HepG2 (cell line): Measurements from ENCODE around the gene SGSH. TPM values are rescaled to one million over a fixed set of nuclear protein-coding genes. Genes with fewer than 3 reads are reported as not detected.

Experiments
- BORCS8-MEF2B ChIP-seq: sonication (generic); formaldehyde crosslinking; IDR thresholded peaks from 2 replicates; pipeline ENCODE4 v1.8.0; 2022; ENCODE audit warnings: mild to moderate bottlenecking, missing genetic modification reagents
- FLYWCH1 ChIP-seq: sonication (generic); formaldehyde crosslinking; IDR thresholded peaks from 2 replicates; pipeline ENCODE4 v1.8.1; 2023; ENCODE audit warnings: mild to moderate bottlenecking, missing genetic modification reagents
- HMGA1 ChIP-seq: sonication (generic); formaldehyde crosslinking; conservative IDR thresholded peaks from 2 replicates; pipeline ENCODE4 v1.4.0; 2020; ENCODE audit warnings: missing genetic modification reagents
- KMT2A ChIP-seq: sonication (generic); formaldehyde crosslinking; IDR thresholded peaks from 2 replicates; pipeline ENCODE4 v1.4.0; 2020; ENCODE audit warnings: missing genetic modification reagents
- MEF2D ChIP-seq: sonication (generic); formaldehyde crosslinking; IDR thresholded peaks from 2 replicates; pipeline ENCODE4 v1.5.1; 2020; ENCODE audit warnings: mild to moderate bottlenecking, missing genetic modification reagents
- MEIS1 ChIP-seq: sonication (generic); formaldehyde crosslinking; IDR thresholded peaks from 2 replicates; pipeline ENCODE4 v1.9.0; 2021; ENCODE audit warnings: mild to moderate bottlenecking, missing genetic modification reagents, moderate library complexity, borderline replicate concordance
- MIXL1 ChIP-seq: IDR thresholded peaks from 2 replicates; pipeline ENCODE4 v1.6.1; 2016
- NBN ChIP-seq: fragments of 450-650 bp; conservative IDR thresholded peaks from 2 replicates; pipeline ENCODE4 v1.6.1; 2017
- SPEN ChIP-seq: sonication (generic); formaldehyde crosslinking; IDR thresholded peaks from 2 replicates; pipeline ENCODE4 v1.5.1; 2020; ENCODE audit warnings: low read depth, mild to moderate bottlenecking, missing genetic modification reagents
- TBX2 ChIP-seq: sonication (generic); formaldehyde crosslinking; IDR thresholded peaks from 2 replicates; pipeline ENCODE4 v1.5.0; 2020; ENCODE audit warnings: missing genetic modification reagents, mild to moderate bottlenecking, borderline replicate concordance
- ZBTB3 ChIP-seq: sonication (generic); formaldehyde crosslinking; IDR thresholded peaks from 2 replicates; pipeline ENCODE4 v1.4.0; 2020; ENCODE audit warnings: low read depth, mild to moderate bottlenecking, moderate library complexity, missing genetic modification reagents, borderline replicate concordance
- ZNF235 ChIP-seq: sonication (generic); formaldehyde crosslinking; IDR thresholded peaks from 2 replicates; pipeline ENCODE4 v1.8.1; 2023; ENCODE audit warnings: mild to moderate bottlenecking, missing genetic modification reagents, borderline replicate concordance
- ZNF616 ChIP-seq: sonication (generic); formaldehyde crosslinking; IDR thresholded peaks from 2 replicates; pipeline ENCODE4 v1.5.0; 2020; ENCODE audit warnings: low read depth, mild to moderate bottlenecking, missing genetic modification reagents
- ZNF816 ChIP-seq: sonication (generic); formaldehyde crosslinking; IDR thresholded peaks from 2 replicates; pipeline ENCODE4 v1.8.0; 2022; ENCODE audit warnings: missing genetic modification reagents, mild to moderate bottlenecking, borderline replicate concordance
- ZNF841 ChIP-seq: sonication (generic); formaldehyde crosslinking; IDR thresholded peaks from 2 replicates; pipeline ENCODE4 v1.8.1; 2023; ENCODE audit warnings: missing genetic modification reagents, borderline replicate concordance
- ZSCAN25 ChIP-seq: sonication (generic); formaldehyde crosslinking; IDR thresholded peaks from 2 replicates; pipeline ENCODE4 v1.8.0; 2022; ENCODE audit warnings: mild to moderate bottlenecking, missing genetic modification reagents
- polyA plus RNA-seq, 8 experiments: library from polyadenylated mRNA; depleted of rRNA in 3 of 8; stranded (reverse) in 7 of 8; unstranded in 1 of 8; fragments of >200 nt; fragmentation: Illumina TruSeq in 4 of 8; extraction: Trizol in 4 of 8; gene quantifications; 2 replicates each; pipeline versions ENCODE4 v1.2.1 to v1.2.3, GENCODE V29; 2011 to 2016; ENCODE audit warnings: low read depth in 4 of 8, missing spikeins in 1 of 8, mixed read lengths in 1 of 8; ENCODE audit not compliant: insufficient read depth in 1 of 8
- total RNA-seq, 5 experiments: library from RNA; depleted of rRNA; stranded (reverse); fragments of >200 nt; fragmentation: Illumina TruSeq; extraction: Trizol; gene quantifications; 2 replicates each; pipeline ENCODE4 v1.2.3, GENCODE V29; 2016; ENCODE audit warnings: low read depth in 1 of 5
- TF ChIP-seq, protein P1 (sequence below): sonication (generic); formaldehyde crosslinking; conservative IDR thresholded peaks from 2 replicates; pipeline ENCODE4 v1.5.0; 2020; ENCODE audit warnings: missing genetic modification reagents
- TF ChIP-seq, protein P2 (sequence below): sonication (generic); formaldehyde crosslinking; IDR thresholded peaks from 2 replicates; pipeline ENCODE4 v1.5.1; 2020; ENCODE audit warnings: mild to moderate bottlenecking, missing genetic modification reagents, borderline replicate concordance
- TF ChIP-seq, protein P3 (sequence below): sonication (generic); formaldehyde crosslinking; IDR thresholded peaks from 2 replicates; pipeline ENCODE4 v1.4.0; 2020; ENCODE audit warnings: missing genetic modification reagents
- TF ChIP-seq, protein P4 (sequence below): sonication (generic); formaldehyde crosslinking; IDR thresholded peaks from 2 replicates; pipeline ENCODE4 v1.5.0; 2020; ENCODE audit warnings: mild to moderate bottlenecking, missing genetic modification reagents, moderate library complexity
- TF ChIP-seq, protein P5 (sequence below): sonication (generic); formaldehyde crosslinking; IDR thresholded peaks from 2 replicates; pipeline ENCODE4 v1.8.0; 2022; ENCODE audit warnings: mild to moderate bottlenecking, missing genetic modification reagents, moderate library complexity
- TF ChIP-seq, protein P6 (sequence below): sonication (generic); formaldehyde crosslinking; IDR thresholded peaks from 2 replicates; pipeline ENCODE4 v1.5.1; 2020; ENCODE audit warnings: missing genetic modification reagents, mild to moderate bottlenecking, borderline replicate concordance

The SGSH gene
- total and polyA plus RNA-seq, 2 of the 13 experiments (the other 11 are each of a cell fraction or from before 2014, with no cell fraction given), result 12.2 to 17.6 TPM

DNA sequence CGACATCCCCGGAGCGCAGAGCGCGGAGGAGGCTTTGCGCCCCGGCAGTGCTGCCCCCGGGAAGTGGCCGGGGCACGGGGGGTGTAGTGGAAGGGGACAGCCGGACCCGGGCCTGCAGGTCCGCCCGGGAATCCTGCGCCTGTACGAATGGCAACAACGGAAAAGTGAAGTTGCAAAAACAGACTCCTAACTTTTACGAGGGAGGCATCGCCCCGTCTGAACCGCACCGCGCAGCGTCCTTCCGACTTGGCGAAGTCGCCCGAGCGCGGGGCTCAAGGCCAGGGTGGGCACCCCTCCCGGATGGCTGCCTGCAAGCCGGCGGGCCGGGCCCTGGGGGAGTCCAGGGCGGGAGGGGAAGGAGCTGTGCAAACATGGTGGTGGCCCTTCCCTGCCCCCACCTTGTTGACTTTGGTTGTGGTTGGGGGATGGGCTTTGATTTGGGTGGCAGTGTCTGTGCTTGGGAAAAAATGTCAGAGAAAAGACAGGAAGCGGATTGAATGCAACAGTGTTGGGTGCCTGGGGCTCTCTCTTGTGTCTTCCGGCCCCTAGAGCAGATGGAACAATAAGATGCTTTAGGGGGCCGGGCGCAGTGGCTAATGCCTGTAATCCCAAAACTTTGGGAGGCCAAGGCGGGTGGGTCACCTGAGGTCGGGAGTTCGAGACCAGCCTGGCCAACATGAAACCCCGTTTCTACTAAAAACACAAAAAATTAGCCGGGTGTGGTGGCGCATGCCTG, 41.2 kb upstream of the SGSH start (continued):
- TF ChIP-seq, protein P1, sequence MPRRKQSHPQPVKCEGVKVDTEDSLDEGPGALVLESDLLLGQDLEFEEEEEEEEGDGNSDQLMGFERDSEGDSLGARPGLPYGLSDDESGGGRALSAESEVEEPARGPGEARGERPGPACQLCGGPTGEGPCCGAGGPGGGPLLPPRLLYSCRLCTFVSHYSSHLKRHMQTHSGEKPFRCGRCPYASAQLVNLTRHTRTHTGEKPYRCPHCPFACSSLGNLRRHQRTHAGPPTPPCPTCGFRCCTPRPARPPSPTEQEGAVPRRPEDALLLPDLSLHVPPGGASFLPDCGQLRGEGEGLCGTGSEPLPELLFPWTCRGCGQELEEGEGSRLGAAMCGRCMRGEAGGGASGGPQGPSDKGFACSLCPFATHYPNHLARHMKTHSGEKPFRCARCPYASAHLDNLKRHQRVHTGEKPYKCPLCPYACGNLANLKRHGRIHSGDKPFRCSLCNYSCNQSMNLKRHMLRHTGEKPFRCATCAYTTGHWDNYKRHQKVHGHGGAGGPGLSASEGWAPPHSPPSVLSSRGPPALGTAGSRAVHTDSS (CRISPR knock-in tag), result no peak
- TF ChIP-seq ZBTB3 (peak; percentile 39; the same call in 1 of the 2 replicates), ZNF816 (CRISPR knock-in tag) (0 out of 2 replicates have a peak, but pooled peaks have one; percentile 18), MEF2D (CRISPR knock-in tag) (peak; percentile 51; the same call in 1 of the 2 replicates), KMT2A (CRISPR knock-in tag) (peak; percentile 55; the same call in 1 of the 2 replicates), ZNF616 (CRISPR knock-in tag) (peak; percentile 58; the same call in 1 of the 2 replicates), BORCS8-MEF2B (CRISPR knock-in tag) (peak; percentile 96), FLYWCH1 (CRISPR knock-in tag) (0 out of 2 replicates have a peak, but pooled peaks have one; percentile 32), MEIS1 (CRISPR knock-in tag) (0 out of 2 replicates have a peak, but pooled peaks have one; percentile 85), ZNF841 (CRISPR knock-in tag) (no peak), MIXL1 (peak; percentile 88), HMGA1 (CRISPR knock-in tag) (no peak), TBX2 (peak; percentile 78; the same call in 1 of the 2 replicates), ZSCAN25 (CRISPR knock-in tag) (peak; percentile 83), ZNF235 (CRISPR knock-in tag) (no peak; the same call in 1 of the 2 replicates), SPEN (CRISPR knock-in tag) (peak; percentile 72), NBN (no peak)
- TF ChIP-seq, protein P2, sequence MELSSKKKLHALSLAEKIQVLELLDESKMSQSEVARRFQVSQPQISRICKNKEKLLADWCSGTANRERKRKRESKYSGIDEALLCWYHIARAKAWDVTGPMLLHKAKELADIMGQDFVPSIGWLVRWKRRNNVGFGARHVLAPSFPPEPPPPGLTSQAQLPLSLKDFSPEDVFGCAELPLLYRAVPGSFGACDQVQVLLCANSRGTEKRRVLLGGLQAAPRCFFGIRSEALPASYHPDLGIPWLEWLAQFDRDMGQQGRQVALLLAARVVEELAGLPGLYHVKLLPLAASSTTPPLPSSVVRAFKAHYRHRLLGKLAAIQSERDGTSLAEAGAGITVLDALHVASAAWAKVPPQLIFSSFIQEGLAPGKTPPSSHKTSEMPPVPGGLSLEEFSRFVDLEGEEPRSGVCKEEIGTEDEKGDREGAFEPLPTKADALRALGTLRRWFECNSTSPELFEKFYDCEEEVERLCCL (CRISPR knock-in tag), result no peak; the same call in 1 of the 2 replicates
- TF ChIP-seq, protein P3, sequence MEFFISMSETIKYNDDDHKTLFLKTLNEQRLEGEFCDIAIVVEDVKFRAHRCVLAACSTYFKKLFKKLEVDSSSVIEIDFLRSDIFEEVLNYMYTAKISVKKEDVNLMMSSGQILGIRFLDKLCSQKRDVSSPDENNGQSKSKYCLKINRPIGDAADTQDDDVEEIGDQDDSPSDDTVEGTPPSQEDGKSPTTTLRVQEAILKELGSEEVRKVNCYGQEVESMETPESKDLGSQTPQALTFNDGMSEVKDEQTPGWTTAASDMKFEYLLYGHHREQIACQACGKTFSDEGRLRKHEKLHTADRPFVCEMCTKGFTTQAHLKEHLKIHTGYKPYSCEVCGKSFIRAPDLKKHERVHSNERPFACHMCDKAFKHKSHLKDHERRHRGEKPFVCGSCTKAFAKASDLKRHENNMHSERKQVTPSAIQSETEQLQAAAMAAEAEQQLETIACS (CRISPR knock-in tag), result peak; percentile 18; the same call in 1 of the 2 replicates
- TF ChIP-seq, protein P4, sequence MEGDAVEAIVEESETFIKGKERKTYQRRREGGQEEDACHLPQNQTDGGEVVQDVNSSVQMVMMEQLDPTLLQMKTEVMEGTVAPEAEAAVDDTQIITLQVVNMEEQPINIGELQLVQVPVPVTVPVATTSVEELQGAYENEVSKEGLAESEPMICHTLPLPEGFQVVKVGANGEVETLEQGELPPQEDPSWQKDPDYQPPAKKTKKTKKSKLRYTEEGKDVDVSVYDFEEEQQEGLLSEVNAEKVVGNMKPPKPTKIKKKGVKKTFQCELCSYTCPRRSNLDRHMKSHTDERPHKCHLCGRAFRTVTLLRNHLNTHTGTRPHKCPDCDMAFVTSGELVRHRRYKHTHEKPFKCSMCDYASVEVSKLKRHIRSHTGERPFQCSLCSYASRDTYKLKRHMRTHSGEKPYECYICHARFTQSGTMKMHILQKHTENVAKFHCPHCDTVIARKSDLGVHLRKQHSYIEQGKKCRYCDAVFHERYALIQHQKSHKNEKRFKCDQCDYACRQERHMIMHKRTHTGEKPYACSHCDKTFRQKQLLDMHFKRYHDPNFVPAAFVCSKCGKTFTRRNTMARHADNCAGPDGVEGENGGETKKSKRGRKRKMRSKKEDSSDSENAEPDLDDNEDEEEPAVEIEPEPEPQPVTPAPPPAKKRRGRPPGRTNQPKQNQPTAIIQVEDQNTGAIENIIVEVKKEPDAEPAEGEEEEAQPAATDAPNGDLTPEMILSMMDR (CRISPR knock-in tag), result no peak
- TF ChIP-seq, protein P5, sequence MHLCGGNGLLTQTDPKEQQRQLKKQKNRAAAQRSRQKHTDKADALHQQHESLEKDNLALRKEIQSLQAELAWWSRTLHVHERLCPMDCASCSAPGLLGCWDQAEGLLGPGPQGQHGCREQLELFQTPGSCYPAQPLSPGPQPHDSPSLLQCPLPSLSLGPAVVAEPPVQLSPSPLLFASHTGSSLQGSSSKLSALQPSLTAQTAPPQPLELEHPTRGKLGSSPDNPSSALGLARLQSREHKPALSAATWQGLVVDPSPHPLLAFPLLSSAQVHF, result no peak
- TF ChIP-seq, protein P6, sequence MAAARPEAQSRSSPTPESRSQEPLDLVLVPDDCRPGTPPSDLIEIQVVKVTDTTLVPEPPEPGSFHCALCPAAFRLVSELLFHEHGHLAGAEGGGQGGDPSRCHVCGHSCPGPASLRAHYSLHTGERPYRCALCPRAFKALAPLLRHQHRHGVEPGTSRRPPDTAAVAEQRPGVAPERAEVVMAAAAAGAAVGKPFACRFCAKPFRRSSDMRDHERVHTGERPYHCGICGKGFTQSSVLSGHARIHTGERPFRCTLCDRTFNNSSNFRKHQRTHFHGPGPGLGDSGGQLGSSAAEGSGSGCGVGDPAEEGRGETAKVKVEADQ (CRISPR knock-in tag), result peak; percentile 76
